AG04449 (cell line): ENCODE data around the gene AVP.
"Not testable (repeated sequence)": the region's sequence is repeated elsewhere in the genome, so short reads cannot be mapped to it uniquely, and the experiment has no call there.

Source experiments
- CTCF ChIA-PET: fragments of 350-600 bp; formaldehyde crosslinking; extraction: SDS; loops from one replicate; lab custom pipeline; 2021; ENCODE audit warnings: antibody characterized with exemption; lab: Yijun Ruan, JAX
- POLR2A ChIA-PET: fragments of 400-600, 350-600 bp; formaldehyde crosslinking; extraction: SDS; loops from one replicate; lab custom pipeline; 2020; ENCODE audit warnings: antibody characterized with exemption, inconsistent platforms; lab: Yijun Ruan, JAX
- DNase-seq: peaks from one replicate; pipeline ENCODE4 v3.0.0-alpha.2; 2010; ENCODE audit warnings: low read depth, low spot score
- H3K4me3 ChIP-seq: 2 replicates; pipeline ENCODE4 v1.5.1; 2011; ENCODE audit warnings: low read depth, mild to moderate bottlenecking, control low read depth, low read length
- TF ChIP-seq, protein P1 (sequence below): IDR thresholded peaks from one replicate; pipeline ENCODE4 v1.5.1; 2011; ENCODE audit warnings: mild to moderate bottlenecking, moderate library complexity, low read length, control low read depth, inconsistent platforms; ENCODE audit not compliant: insufficient read depth; ENCODE audit errors: missing control alignments

The AVP gene

GRCh38 chr20:3068075-3068474 is 16.4 kb downstream of the AVP start:
- CTCF ChIA-PET = interaction anchor here (1.0 to 11.0 kb wide), 2 partner anchors 9 to 15 kb away, joined by 5 to 86 read pairs; no protein-coding TSS in a partner anchor
- TF ChIP-seq, protein P1, sequence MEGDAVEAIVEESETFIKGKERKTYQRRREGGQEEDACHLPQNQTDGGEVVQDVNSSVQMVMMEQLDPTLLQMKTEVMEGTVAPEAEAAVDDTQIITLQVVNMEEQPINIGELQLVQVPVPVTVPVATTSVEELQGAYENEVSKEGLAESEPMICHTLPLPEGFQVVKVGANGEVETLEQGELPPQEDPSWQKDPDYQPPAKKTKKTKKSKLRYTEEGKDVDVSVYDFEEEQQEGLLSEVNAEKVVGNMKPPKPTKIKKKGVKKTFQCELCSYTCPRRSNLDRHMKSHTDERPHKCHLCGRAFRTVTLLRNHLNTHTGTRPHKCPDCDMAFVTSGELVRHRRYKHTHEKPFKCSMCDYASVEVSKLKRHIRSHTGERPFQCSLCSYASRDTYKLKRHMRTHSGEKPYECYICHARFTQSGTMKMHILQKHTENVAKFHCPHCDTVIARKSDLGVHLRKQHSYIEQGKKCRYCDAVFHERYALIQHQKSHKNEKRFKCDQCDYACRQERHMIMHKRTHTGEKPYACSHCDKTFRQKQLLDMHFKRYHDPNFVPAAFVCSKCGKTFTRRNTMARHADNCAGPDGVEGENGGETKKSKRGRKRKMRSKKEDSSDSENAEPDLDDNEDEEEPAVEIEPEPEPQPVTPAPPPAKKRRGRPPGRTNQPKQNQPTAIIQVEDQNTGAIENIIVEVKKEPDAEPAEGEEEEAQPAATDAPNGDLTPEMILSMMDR = no peak
- no peak for DNase-seq
- no peak overlapping the region for H3K4me3 ChIP-seq
- POLR2A ChIA-PET = no interaction called here

GRCh38 chr20:3067139-3068014 is 17.1 kb downstream of the AVP start:
- ChIA-PET CTCF (interaction anchor here (0.9 to 11.0 kb wide), 4 partner anchors 10 to 15 kb away, joined by 3 to 86 read pairs (median 4); no protein-coding TSS in a partner anchor), POLR2A (no interaction called here)
- DNase-seq = no peak
- no peak overlapping the region for H3K4me3 ChIP-seq
- TF ChIP-seq, protein P1 = no peak

DNA sequence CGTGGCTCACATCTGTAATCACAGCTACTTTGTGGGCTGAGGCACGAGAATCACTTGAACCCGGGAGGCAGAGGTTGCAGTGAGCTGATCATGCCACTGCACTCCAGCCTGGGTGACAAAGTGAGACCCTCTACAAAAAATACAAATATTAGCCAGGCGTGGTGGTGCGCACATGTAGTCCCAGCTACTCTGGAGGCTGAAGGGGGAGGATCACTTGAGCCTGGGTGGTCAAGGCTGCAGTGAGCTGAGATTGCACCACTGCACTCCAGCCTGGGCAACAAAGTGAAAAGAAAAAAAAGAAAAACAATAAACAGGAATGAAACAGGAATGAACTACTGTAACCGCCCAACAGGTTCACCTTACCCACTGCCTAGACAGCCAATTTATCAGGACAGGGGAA is 20.4 kb downstream of the AVP start:
- H3K4me3 ChIP-seq, POLR2A ChIA-PET, DNase-seq: not testable (repeated sequence)
- CTCF ChIA-PET = interaction anchor here (4.2 kb wide), 1 partner anchor 10 kb away, joined by 16 read pairs; no protein-coding TSS in a partner anchor

DNA sequence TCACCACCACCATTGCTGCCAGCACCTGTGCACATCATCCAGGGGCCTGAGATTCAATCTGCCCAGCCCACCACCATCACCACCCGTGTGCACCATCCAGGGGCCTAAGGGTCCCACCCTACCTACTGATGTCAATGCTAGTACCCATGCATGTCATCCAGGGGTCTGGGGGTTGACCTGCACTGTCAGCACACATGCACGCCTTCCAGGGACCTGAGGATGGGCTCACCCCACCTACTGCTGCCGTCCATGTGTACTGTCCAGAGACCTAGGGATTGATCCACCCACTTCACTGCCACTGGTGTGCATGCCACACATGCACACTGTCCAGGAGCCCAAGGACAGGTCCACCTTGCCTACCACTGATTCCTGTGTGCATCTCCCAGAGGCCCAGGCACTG is 25.0 kb downstream of the AVP start:
- no peak overlapping the region for H3K4me3 ChIP-seq
- TF ChIP-seq, protein P1 = no peak
- ChIA-PET CTCF (interaction anchor here (1.3 to 1.7 kb wide), 2 partner anchors 18 kb away, joined by 5 to 6 read pairs; no protein-coding TSS in a partner anchor), POLR2A (no interaction called here)
- DNase-seq = no peak

- DNase-seq = no peak
- ChIA-PET CTCF (interaction anchor here (1.1 to 7.1 kb wide), 3 partner anchors 19 to 64 kb away, joined by 3 to 111 read pairs (median 86); partner anchors contain the start of gene OXT), POLR2A (no interaction called here)
- no peak overlapping the region for H3K4me3 ChIP-seq
- TF ChIP-seq, protein P1 = no peak
Observed at GRCh38 chr20:3051385-3052019, 33.0 kb downstream of the AVP start.

DNA sequence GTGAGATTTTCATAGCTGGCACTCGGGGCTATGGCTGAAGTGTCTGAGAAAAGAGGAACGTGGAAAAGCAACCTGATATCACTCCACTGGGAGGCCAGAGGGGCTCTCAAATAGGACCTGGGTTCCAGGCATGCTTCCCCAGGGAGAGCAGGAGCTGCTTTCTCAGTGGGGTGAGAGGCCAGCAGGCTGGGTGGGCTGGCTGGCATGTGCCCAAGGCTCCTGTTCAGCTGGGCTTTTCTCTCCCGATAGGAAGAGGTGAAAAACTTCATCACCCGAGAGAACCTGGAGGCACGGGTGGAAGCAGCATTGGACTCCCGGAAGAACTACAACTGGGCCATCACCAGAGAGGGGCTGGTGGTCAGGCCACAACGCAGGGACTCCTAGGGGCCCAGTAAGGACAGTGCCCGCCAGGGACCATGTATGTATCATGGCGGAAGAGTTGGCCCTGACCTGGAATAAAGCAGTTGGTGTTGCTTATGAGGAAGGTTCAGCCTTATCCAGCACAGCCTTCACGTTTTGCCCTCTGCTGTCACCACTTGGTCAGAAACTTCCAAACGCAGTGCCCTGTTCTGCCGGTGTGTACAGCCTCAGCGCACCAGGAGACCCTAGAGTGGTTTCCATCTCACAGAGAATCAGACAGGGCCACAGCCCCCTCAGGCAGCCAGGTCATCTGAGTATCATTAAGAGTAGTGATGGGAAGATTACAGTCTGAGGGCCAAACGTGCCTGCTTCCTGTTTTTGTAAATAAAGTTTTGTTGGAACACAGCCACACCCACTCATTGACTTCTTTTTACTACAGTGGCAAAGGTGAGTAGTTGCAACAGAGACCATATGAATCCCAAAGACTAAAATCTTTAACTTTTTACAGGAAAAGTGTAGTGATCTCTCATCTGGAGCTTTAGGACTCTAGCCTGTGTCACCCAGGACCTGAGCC is 36.8 kb downstream of the AVP start:
- CTCF ChIA-PET = no interaction called here
- POLR2A ChIA-PET = no interaction called here
- TF ChIP-seq, protein P1 = no peak
- no peak for DNase-seq
- peak overlapping the region; percentile 6; the same call in 1 of the 2 replicates for H3K4me3 ChIP-seq
